ENCODE data around the gene E2F8.

Gene E2F8

GRCh38 chr11:19253153-19253745, 12.5 kb upstream of the E2F8 start:
- no peak for DNase-seq (ENCODE audit: low read depth in 2 of 2)

- DNase-seq (ENCODE audit: low read depth in 2 of 2) = no peak
These were observed 11.8 kb upstream of the E2F8 start for GRCh38 chr11:19252394-19253152.

- DNase-seq (ENCODE audit: low read depth in 2 of 2) = no peak
These were observed 10.8 kb upstream of the E2F8 start for GRCh38 chr11:19251577-19251976.

GRCh38 chr11:19246816-19247215, 6.1 kb upstream of the E2F8 start:
- no peak for DNase-seq (ENCODE audit: low read depth in 2 of 2)

GRCh38 chr11:19245351-19245750, 4.6 kb upstream of the E2F8 start:
- DNase-seq (ENCODE audit: low read depth in 2 of 2) = no peak

GRCh38 chr11:19244621-19245020, 3.9 kb upstream of the E2F8 start:
- DNase-seq (ENCODE audit: low read depth in 2 of 2) = no peak

GRCh38 chr11:19244084-19244483, 3.3 kb upstream of the E2F8 start:
- DNase-seq (ENCODE audit: low read depth in 2 of 2) = no peak

GRCh38 chr11:19243613-19244012, 2.9 kb upstream of the E2F8 start:
- no peak for DNase-seq (ENCODE audit: low read depth in 2 of 2)

- DNase-seq (ENCODE audit: low read depth in 2 of 2) = no peak
These were observed 2.4 kb upstream of the E2F8 start for GRCh38 chr11:19243143-19243542.

- DNase-seq (ENCODE audit: low read depth in 2 of 2) = no peak
These were observed 1.6 kb upstream of the E2F8 start for GRCh38 chr11:19242179-19242932.

- no peak for DNase-seq (ENCODE audit: low read depth in 2 of 2)
These were observed 774 bp upstream of the E2F8 start for GRCh38 chr11:19241260-19242178.

GRCh38 chr11:19239039-19239438, 1.7 kb downstream of the E2F8 start:
- DNase-seq (ENCODE audit: low read depth in 2 of 2) = no peak

- DNase-seq (ENCODE audit: low read depth in 2 of 2) = no peak
These were observed 2.9 kb downstream of the E2F8 start for GRCh38 chr11:19237813-19238212.

GRCh38 chr11:19237381-19237780, 3.4 kb downstream of the E2F8 start:
- DNase-seq (ENCODE audit: low read depth in 2 of 2) = no peak

GRCh38 chr11:19234231-19234817, 6.4 kb downstream of the E2F8 start:
- no peak for DNase-seq (ENCODE audit: low read depth in 2 of 2)

GRCh38 chr11:19232910-19233503, 7.7 kb downstream of the E2F8 start:
- no peak for DNase-seq (ENCODE audit: low read depth in 2 of 2)

- no peak for DNase-seq (ENCODE audit: low read depth in 2 of 2)
These were observed 11.1 kb downstream of the E2F8 start for GRCh38 chr11:19229671-19230070.

- no peak for DNase-seq (ENCODE audit: low read depth in 2 of 2)
These were observed 11.8 kb downstream of the E2F8 start for GRCh38 chr11:19228968-19229367.

- DNase-seq (ENCODE audit: low read depth in 2 of 2) = no peak
These were observed 14.2 kb downstream of the E2F8 start for GRCh38 chr11:19226378-19227195.

GRCh38 chr11:19225581-19225980, 15.2 kb downstream of the E2F8 start:
- DNase-seq (ENCODE audit: low read depth in 2 of 2) = no peak

Measured in stimulated activated CD8-positive, alpha-beta memory T cell treated with anti-CD3 and anti-CD28 coated beads, Interleukin-7, amount 100 ng/mL, for 4 hours (primary cell).